Brain microvascular endothelial cell (primary cell): ENCODE data around the gene GNGT1.
"Not testable (repeated sequence)": the region's sequence is repeated elsewhere in the genome, so short reads cannot be mapped to it uniquely, and the experiment has no call there.

Experiments
- DNase-seq: peaks from one replicate; pipeline ENCODE4 v3.0.0-alpha.2; 2020
- H3K27ac ChIP-seq: fragments of 250-450 bp; sonication (Bioruptor Pico); 2 replicates; pipeline ENCODE4 v1.5.1; 2020; ENCODE audit warnings: mild to moderate bottlenecking, moderate library complexity
- H3K27me3 ChIP-seq: fragments of 250-450 bp; sonication (Bioruptor Pico); replicated peaks from 2 replicates; pipeline ENCODE4 v1.5.1; 2020; ENCODE audit warnings: mild to moderate bottlenecking
- H3K36me3 ChIP-seq: fragments of 250-450 bp; sonication (Bioruptor Pico); replicated peaks from 2 replicates; pipeline ENCODE4 v1.5.1; 2020; ENCODE audit warnings: mild to moderate bottlenecking
- H3K4me3 ChIP-seq: 2 replicates; pipeline ENCODE4 v1.5.1; 2011; ENCODE audit warnings: low read depth, mild to moderate bottlenecking, control low read depth, low read length, moderate library complexity
- CTCF ChIP-seq: IDR thresholded peaks from 2 replicates; pipeline ENCODE4 v1.5.1; 2011; ENCODE audit warnings: low read depth, mild to moderate bottlenecking, moderate library complexity, low read length, control low read depth, inconsistent platforms; ENCODE audit errors: missing control alignments
- in situ Hi-C: cut with HindIII; loops from 2 replicates; pipeline ENCODE4 v1.10.0; 2017; ENCODE audit warnings: low sequenced_read_pairs, low pct_ligation_motif_present

GNGT1 gene

GRCh38 chr7:93894966-93895640 lies 11.3 kb upstream of the GNGT1 start:
- no peak for DNase-seq
- Histone ChIP-seq H3K4me3 (no peak overlapping the region), H3K27ac (no peak overlapping the region), H3K27me3 (no peaks in the 10 kb centered on the region), H3K36me3 (no peaks in the 10 kb centered on the region)
- no peak for TF ChIP-seq CTCF
- in situ Hi-C loops, result no loop called here

GRCh38 chr7:93895859-93896600 lies 10.3 kb upstream of the GNGT1 start:
- no peak overlapping the region for H3K27ac ChIP-seq
- H3K27me3 ChIP-seq, result no peaks in the 10 kb centered on the region
- H3K4me3 ChIP-seq, result no peak overlapping the region
- in situ Hi-C loops, result no loop called here
- DNase-seq, result no peak
- no peak for TF ChIP-seq CTCF
- H3K36me3 ChIP-seq, result no peaks in the 10 kb centered on the region

GRCh38 chr7:93897680-93898079 lies 8.7 kb upstream of the GNGT1 start:
- H3K27ac ChIP-seq, result no peak overlapping the region
- no peak for TF ChIP-seq CTCF
- no peaks in the 10 kb centered on the region for H3K36me3 ChIP-seq
- H3K4me3 ChIP-seq, result no peak overlapping the region
- no peaks in the 10 kb centered on the region for H3K27me3 ChIP-seq
- DNase-seq, result no peak
- in situ Hi-C loops, result no loop called here

- H3K36me3 ChIP-seq, result no peaks in the 10 kb centered on the region
- H3K4me3 ChIP-seq, result no peak overlapping the region
- no peak for DNase-seq
- H3K27me3 ChIP-seq, result no peaks in the 10 kb centered on the region
- no peak overlapping the region for H3K27ac ChIP-seq
- in situ Hi-C loops, result no loop called here
- TF ChIP-seq CTCF, result peak; percentile 86
These were observed 3.5 kb upstream of the GNGT1 start for GRCh38 chr7:93902777-93903423.

GRCh38 chr7:93910076-93910994 lies 4.0 kb downstream of the GNGT1 start:
- TF ChIP-seq CTCF, result no peak
- Histone ChIP-seq H3K4me3 (no peak overlapping the region), H3K27ac (no peak overlapping the region), H3K36me3 (no peaks in the 10 kb centered on the region), H3K27me3 (no peaks in the 10 kb centered on the region)
- DNase-seq, result no peak
- in situ Hi-C loops, result no loop called here

- H3K36me3 ChIP-seq, H3K4me3 ChIP-seq, DNase-seq, in situ Hi-C loops, H3K27ac ChIP-seq, H3K27me3 ChIP-seq: not testable (repeated sequence)
These were observed 4.9 kb downstream of the GNGT1 start for GRCh38 chr7:93911242-93911641.

- DNase-seq, in situ Hi-C loops, H3K36me3 ChIP-seq, H3K27me3 ChIP-seq, H3K4me3 ChIP-seq, H3K27ac ChIP-seq: not testable (repeated sequence)
These were observed 5.3 kb downstream of the GNGT1 start for GRCh38 chr7:93911661-93912060.
